HEK293 (cell line): ENCODE measurements around the gene KRT15.
A peak's percentile ranks its signal among the peaks of the same experiment; 100 is the strongest.

ENCODE experiments used
- HOXA7 ChIP-seq: sonication (generic); formaldehyde crosslinking; IDR thresholded peaks from 2 replicates; pipeline ENCODE4 v1.8.1; 2022; ENCODE audit warnings: missing genetic modification reagents, borderline replicate concordance
- KLF1 ChIP-seq: fragments of 450-650 bp; formaldehyde crosslinking; IDR thresholded peaks from 2 replicates; pipeline ENCODE4 v1.5.1; 2016; ENCODE audit warnings: missing biosample characterization, missing genetic modification characterization
- SETDB1 ChIP-seq: IDR thresholded peaks from one replicate; pipeline ENCODE4 v1.6.1; 2017; ENCODE audit warnings: mild to moderate bottlenecking, low read length, moderate library complexity, mixed read lengths; ENCODE audit not compliant: insufficient read length
- ZBTB20 ChIP-seq: fragments of 450-650 bp; formaldehyde crosslinking; IDR thresholded peaks from 2 replicates; pipeline ENCODE4 v1.5.1; 2016; ENCODE audit warnings: missing biosample characterization, missing genetic modification characterization
- ZBTB21 ChIP-seq: fragments of 450-650 bp; formaldehyde crosslinking; IDR thresholded peaks from 2 replicates; pipeline ENCODE4 v1.5.1; 2017; ENCODE audit warnings: missing biosample characterization, missing genetic modification characterization
- ZFP37 ChIP-seq: fragments of 450-650 bp; formaldehyde crosslinking; IDR thresholded peaks from 2 replicates; pipeline ENCODE4 v1.5.1; 2016; ENCODE audit warnings: missing biosample characterization, missing genetic modification characterization
- ZFP69B ChIP-seq: fragments of 450-650 bp; formaldehyde crosslinking; IDR thresholded peaks from 2 replicates; pipeline ENCODE4 v1.5.1; 2016; ENCODE audit warnings: missing biosample characterization, missing genetic modification characterization
- ZNF10 ChIP-seq: fragments of 450-650 bp; formaldehyde crosslinking; IDR thresholded peaks from 2 replicates; pipeline ENCODE4 v1.5.1; 2017; ENCODE audit warnings: missing biosample characterization, missing genetic modification characterization
- ZNF112 ChIP-seq: fragments of 450-650 bp; formaldehyde crosslinking; IDR thresholded peaks from 2 replicates; pipeline ENCODE4 v1.5.0; 2017; ENCODE audit warnings: missing biosample characterization, missing genetic modification characterization
- ZNF146 ChIP-seq: fragments of 450-650 bp; formaldehyde crosslinking; IDR thresholded peaks from 2 replicates; pipeline ENCODE4 v1.5.1; 2016; ENCODE audit warnings: missing biosample characterization, missing genetic modification characterization
- ZNF174 ChIP-seq: fragments of 450-650 bp; formaldehyde crosslinking; IDR thresholded peaks from 2 replicates; pipeline ENCODE4 v1.5.0; 2017; ENCODE audit warnings: missing biosample characterization, mild to moderate bottlenecking, missing genetic modification characterization
- ZNF274 ChIP-seq, 2 experiments: fragments of 200-500 bp in 1 of 2; fragments of 450-650 bp in 1 of 2; sonication (Bioruptor generic) in 1 of 2; formaldehyde crosslinking in 1 of 2; IDR thresholded peaks; 2 replicates each; pipeline versions ENCODE4 v1.5.1 to v1.6.1; 2014 to 2016; ENCODE audit warnings: borderline replicate concordance in 1 of 2, inconsistent platforms in 1 of 2, low read length in 1 of 2, missing biosample characterization in 1 of 2, missing genetic modification characterization in 1 of 2
- ZNF341 ChIP-seq: fragments of 450-650 bp; formaldehyde crosslinking; IDR thresholded peaks from 2 replicates; pipeline ENCODE4; 2016; ENCODE audit warnings: low read depth, missing biosample characterization, missing genetic modification characterization
- ZNF521 ChIP-seq: fragments of 450-650 bp; formaldehyde crosslinking; IDR thresholded peaks from 2 replicates; pipeline ENCODE4 v1.5.1; 2017; ENCODE audit warnings: missing biosample characterization, mild to moderate bottlenecking, missing genetic modification characterization
- ZNF707 ChIP-seq: fragments of 450-650 bp; formaldehyde crosslinking; IDR thresholded peaks from 2 replicates; pipeline ENCODE4 v1.5.1; 2016; ENCODE audit warnings: missing biosample characterization, missing genetic modification characterization
- TF ChIP-seq, protein P1 (sequence below): fragments of 450-650 bp; formaldehyde crosslinking; IDR thresholded peaks from 2 replicates; pipeline ENCODE4 v1.5.1; 2016; ENCODE audit warnings: missing biosample characterization, missing genetic modification characterization
- TF ChIP-seq, protein P2 (sequence below): fragments of 450-650 bp; formaldehyde crosslinking; IDR thresholded peaks from 2 replicates; pipeline ENCODE4 v1.5.1; 2016; ENCODE audit warnings: missing biosample characterization, missing genetic modification characterization
- TF ChIP-seq, protein P3 (sequence below): fragments of 450-650 bp; formaldehyde crosslinking; IDR thresholded peaks from 2 replicates; pipeline ENCODE4 v1.5.1; 2016; ENCODE audit warnings: missing biosample characterization, missing genetic modification characterization, borderline replicate concordance
- TF ChIP-seq, protein P4 (sequence below): fragments of 450-650 bp; formaldehyde crosslinking; IDR thresholded peaks from 2 replicates; pipeline ENCODE4 v1.5.1; 2016; ENCODE audit warnings: missing biosample characterization, missing genetic modification characterization
- TF ChIP-seq, protein P5 (sequence below): fragments of 450-650 bp; formaldehyde crosslinking; IDR thresholded peaks from 2 replicates; pipeline ENCODE4 v1.5.1; 2016; ENCODE audit warnings: missing biosample characterization, missing genetic modification characterization
- TF ChIP-seq, protein P6 (sequence below): fragments of 450-650 bp; formaldehyde crosslinking; IDR thresholded peaks from 2 replicates; pipeline ENCODE4 v1.5.1; 2016; ENCODE audit warnings: missing biosample characterization, missing genetic modification characterization, low read depth
- TF ChIP-seq, protein P7 (sequence below): fragments of 450-650 bp; formaldehyde crosslinking; IDR thresholded peaks from 2 replicates; pipeline ENCODE4 v1.5.1; 2016; ENCODE audit warnings: missing biosample characterization, missing genetic modification characterization

The KRT15 gene

DNA sequence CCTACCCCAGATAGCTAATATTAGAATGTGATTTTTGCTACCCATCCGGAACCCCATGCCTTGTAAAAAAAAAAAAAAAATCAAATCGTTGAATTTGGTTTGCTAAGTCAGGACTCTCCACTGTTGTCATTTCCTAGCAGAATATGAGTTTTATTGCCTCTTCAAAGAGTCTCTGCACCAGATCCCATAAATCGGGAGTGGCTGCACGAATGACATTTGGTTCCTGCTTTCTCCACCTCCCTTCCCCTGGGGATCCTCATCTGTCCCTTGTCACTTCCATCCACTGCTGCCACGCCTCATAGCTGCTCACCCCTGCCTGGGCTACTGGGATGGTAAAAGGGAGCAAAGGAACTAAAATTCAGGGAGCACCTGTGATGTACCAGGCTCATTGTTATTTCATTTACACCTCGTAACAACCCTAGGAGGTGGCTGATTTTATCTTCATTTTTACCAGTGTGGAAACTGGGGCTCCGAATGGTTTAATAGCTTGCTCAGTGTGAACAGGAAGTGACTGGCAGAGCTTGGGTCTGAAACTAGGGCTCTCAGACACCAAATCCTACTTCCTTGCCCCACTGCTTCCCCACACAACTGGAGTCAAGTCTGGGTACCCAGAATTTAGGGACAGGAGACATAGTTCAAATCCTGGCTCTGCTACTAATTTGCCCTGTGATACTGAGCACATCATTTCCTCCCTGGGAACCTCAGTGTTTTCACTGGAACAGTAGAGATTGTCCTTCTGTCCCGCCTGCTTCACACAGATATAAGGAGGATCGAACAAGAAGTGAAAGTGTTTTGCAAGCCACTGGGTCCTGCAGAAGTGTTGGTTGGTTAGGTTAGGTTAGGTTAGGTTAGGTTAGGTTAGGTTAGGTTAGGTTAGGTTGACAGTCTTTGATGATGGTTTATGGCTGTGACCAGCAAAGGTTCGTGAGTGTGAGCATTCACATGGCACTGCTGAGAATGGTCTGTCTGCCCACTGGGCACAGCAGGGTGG, 28.4 kb downstream of the KRT15 start (continued):
- TF ChIP-seq, protein P1, sequence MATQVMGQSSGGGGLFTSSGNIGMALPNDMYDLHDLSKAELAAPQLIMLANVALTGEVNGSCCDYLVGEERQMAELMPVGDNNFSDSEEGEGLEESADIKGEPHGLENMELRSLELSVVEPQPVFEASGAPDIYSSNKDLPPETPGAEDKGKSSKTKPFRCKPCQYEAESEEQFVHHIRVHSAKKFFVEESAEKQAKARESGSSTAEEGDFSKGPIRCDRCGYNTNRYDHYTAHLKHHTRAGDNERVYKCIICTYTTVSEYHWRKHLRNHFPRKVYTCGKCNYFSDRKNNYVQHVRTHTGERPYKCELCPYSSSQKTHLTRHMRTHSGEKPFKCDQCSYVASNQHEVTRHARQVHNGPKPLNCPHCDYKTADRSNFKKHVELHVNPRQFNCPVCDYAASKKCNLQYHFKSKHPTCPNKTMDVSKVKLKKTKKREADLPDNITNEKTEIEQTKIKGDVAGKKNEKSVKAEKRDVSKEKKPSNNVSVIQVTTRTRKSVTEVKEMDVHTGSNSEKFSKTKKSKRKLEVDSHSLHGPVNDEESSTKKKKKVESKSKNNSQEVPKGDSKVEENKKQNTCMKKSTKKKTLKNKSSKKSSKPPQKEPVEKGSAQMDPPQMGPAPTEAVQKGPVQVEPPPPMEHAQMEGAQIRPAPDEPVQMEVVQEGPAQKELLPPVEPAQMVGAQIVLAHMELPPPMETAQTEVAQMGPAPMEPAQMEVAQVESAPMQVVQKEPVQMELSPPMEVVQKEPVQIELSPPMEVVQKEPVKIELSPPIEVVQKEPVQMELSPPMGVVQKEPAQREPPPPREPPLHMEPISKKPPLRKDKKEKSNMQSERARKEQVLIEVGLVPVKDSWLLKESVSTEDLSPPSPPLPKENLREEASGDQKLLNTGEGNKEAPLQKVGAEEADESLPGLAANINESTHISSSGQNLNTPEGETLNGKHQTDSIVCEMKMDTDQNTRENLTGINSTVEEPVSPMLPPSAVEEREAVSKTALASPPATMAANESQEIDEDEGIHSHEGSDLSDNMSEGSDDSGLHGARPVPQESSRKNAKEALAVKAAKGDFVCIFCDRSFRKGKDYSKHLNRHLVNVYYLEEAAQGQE, result no peak
- TF ChIP-seq ZNF146 (tag by site-specific recombination) (no peak; the same call in 1 of the 2 replicates), ZBTB21 (tag by site-specific recombination) (no peak), HOXA7 (CRISPR knock-in tag) (no peak), ZNF112 (tag by site-specific recombination) (no peak), ZNF707 (no peak), ZNF174 (tag by site-specific recombination) (no peak), ZFP37 (tag by site-specific recombination) (no peak), ZNF274 (IDR thresholded peaks at IDR 0.05; ENCODE audit: low read length) (no peak), ZNF274 (tag by site-specific recombination; IDR thresholded peaks at IDR 0.05; ENCODE audit: borderline replicate concordance) (no peak), ZNF341 (peak; percentile 40), KLF1 (tag by site-specific recombination) (0 out of 2 replicates have a peak, but pooled peaks have one; percentile 18), ZBTB20 (tag by site-specific recombination) (no peak), ZFP69B (tag by site-specific recombination) (no peak), SETDB1 (no peak), ZNF521 (tag by site-specific recombination) (no peak), ZNF10 (tag by site-specific recombination) (0 out of 2 replicates have a peak, but pooled peaks have one; percentile 48)
- TF ChIP-seq, protein P2, sequence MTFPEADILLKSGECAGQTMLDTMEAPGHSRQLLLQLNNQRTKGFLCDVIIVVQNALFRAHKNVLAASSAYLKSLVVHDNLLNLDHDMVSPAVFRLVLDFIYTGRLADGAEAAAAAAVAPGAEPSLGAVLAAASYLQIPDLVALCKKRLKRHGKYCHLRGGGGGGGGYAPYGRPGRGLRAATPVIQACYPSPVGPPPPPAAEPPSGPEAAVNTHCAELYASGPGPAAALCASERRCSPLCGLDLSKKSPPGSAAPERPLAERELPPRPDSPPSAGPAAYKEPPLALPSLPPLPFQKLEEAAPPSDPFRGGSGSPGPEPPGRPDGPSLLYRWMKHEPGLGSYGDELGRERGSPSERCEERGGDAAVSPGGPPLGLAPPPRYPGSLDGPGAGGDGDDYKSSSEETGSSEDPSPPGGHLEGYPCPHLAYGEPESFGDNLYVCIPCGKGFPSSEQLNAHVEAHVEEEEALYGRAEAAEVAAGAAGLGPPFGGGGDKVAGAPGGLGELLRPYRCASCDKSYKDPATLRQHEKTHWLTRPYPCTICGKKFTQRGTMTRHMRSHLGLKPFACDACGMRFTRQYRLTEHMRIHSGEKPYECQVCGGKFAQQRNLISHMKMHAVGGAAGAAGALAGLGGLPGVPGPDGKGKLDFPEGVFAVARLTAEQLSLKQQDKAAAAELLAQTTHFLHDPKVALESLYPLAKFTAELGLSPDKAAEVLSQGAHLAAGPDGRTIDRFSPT (tag by site-specific recombination), result no peak
- TF ChIP-seq, protein P3, sequence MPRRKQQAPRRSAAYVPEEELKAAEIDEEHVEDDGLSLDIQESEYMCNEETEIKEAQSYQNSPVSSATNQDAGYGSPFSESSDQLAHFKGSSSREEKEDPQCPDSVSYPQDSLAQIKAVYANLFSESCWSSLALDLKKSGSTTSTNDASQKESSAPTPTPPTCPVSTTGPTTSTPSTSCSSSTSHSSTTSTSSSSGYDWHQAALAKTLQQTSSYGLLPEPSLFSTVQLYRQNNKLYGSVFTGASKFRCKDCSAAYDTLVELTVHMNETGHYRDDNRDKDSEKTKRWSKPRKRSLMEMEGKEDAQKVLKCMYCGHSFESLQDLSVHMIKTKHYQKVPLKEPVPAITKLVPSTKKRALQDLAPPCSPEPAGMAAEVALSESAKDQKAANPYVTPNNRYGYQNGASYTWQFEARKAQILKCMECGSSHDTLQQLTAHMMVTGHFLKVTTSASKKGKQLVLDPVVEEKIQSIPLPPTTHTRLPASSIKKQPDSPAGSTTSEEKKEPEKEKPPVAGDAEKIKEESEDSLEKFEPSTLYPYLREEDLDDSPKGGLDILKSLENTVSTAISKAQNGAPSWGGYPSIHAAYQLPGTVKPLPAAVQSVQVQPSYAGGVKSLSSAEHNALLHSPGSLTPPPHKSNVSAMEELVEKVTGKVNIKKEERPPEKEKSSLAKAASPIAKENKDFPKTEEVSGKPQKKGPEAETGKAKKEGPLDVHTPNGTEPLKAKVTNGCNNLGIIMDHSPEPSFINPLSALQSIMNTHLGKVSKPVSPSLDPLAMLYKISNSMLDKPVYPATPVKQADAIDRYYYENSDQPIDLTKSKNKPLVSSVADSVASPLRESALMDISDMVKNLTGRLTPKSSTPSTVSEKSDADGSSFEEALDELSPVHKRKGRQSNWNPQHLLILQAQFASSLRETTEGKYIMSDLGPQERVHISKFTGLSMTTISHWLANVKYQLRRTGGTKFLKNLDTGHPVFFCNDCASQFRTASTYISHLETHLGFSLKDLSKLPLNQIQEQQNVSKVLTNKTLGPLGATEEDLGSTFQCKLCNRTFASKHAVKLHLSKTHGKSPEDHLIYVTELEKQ (tag by site-specific recombination), result no peak
- TF ChIP-seq, protein P4, sequence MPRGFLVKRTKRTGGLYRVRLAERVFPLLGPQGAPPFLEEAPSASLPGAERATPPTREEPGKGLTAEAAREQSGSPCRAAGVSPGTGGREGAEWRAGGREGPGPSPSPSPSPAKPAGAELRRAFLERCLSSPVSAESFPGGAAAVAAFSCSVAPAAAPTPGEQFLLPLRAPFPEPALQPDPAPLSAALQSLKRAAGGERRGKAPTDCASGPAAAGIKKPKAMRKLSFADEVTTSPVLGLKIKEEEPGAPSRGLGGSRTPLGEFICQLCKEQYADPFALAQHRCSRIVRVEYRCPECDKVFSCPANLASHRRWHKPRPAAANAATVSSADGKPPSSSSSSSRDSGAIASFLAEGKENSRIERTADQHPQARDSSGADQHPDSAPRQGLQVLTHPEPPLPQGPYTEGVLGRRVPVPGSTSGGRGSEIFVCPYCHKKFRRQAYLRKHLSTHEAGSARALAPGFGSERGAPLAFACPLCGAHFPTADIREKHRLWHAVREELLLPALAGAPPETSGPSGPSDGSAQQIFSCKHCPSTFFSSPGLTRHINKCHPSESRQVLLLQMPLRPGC, result no peak
- TF ChIP-seq, protein P5, sequence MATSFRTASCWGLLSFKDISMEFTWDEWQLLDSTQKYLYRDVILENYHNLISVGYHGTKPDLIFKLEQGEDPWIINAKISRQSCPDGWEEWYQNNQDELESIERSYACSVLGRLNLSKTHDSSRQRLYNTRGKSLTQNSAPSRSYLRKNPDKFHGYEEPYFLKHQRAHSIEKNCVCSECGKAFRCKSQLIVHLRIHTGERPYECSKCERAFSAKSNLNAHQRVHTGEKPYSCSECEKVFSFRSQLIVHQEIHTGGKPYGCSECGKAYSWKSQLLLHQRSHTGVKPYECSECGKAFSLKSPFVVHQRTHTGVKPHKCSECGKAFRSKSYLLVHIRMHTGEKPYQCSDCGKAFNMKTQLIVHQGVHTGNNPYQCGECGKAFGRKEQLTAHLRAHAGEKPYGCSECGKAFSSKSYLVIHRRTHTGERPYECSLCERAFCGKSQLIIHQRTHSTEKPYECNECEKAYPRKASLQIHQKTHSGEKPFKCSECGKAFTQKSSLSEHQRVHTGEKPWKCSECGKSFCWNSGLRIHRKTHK (tag by site-specific recombination), result no peak
- TF ChIP-seq, protein P6, sequence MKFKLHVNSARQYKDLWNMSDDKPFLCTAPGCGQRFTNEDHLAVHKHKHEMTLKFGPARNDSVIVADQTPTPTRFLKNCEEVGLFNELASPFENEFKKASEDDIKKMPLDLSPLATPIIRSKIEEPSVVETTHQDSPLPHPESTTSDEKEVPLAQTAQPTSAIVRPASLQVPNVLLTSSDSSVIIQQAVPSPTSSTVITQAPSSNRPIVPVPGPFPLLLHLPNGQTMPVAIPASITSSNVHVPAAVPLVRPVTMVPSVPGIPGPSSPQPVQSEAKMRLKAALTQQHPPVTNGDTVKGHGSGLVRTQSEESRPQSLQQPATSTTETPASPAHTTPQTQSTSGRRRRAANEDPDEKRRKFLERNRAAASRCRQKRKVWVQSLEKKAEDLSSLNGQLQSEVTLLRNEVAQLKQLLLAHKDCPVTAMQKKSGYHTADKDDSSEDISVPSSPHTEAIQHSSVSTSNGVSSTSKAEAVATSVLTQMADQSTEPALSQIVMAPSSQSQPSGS (tag by site-specific recombination), result no peak
- TF ChIP-seq, protein P7, sequence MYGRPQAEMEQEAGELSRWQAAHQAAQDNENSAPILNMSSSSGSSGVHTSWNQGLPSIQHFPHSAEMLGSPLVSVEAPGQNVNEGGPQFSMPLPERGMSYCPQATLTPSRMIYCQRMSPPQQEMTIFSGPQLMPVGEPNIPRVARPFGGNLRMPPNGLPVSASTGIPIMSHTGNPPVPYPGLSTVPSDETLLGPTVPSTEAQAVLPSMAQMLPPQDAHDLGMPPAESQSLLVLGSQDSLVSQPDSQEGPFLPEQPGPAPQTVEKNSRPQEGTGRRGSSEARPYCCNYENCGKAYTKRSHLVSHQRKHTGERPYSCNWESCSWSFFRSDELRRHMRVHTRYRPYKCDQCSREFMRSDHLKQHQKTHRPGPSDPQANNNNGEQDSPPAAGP, result 0 out of 2 replicates have a peak, but pooled peaks have one; percentile 22
